K562 (cell line): Measurements from ENCODE around the gene NAA40. TPM values are rescaled to one million over a fixed set of nuclear protein-coding genes. Genes with fewer than 3 reads are reported as not detected.

Experiments used
- CTBP1 ChIP-seq: fragments of 450-650 bp; IDR thresholded peaks from 2 replicates; pipeline ENCODE4 v1.6.1; 2016; ENCODE audit warnings: borderline replicate concordance
- ETS1 ChIP-seq: conservative IDR thresholded peaks from 2 replicates; pipeline ENCODE4 v1.6.1; 2011; ENCODE audit warnings: low read depth, mild to moderate bottlenecking, low read length; ENCODE audit not compliant: control insufficient read depth
- HDAC1 ChIP-seq, 2 experiments: fragments of 450-650 bp; IDR thresholded peaks; 2 replicates each; pipeline ENCODE4 v1.6.1; 2016 to 2017; ENCODE audit warnings: inconsistent platforms in 1 of 2, mild to moderate bottlenecking in 1 of 2, moderate library complexity in 1 of 2
- KDM5B ChIP-seq: fragments of 200-600 bp; sonication (generic); IDR thresholded peaks from 2 replicates; pipeline ENCODE4 v1.6.1; 2012; ENCODE audit warnings: low read depth, mild to moderate bottlenecking, moderate library complexity, low read length, control low read depth, inconsistent platforms; ENCODE audit not compliant: insufficient replicate concordance
- KLF16 ChIP-seq: IDR thresholded peaks from 2 replicates; pipeline ENCODE4 v1.6.1; 2016; ENCODE audit warnings: antibody characterized with exemption
- MCM3 ChIP-seq: fragments of 450-650 bp; IDR thresholded peaks from 2 replicates; pipeline ENCODE4 v1.6.1; 2016
- MTA2 ChIP-seq: fragments of 450-650 bp; IDR thresholded peaks from 2 replicates; pipeline ENCODE4 v1.6.1; 2016; ENCODE audit warnings: low read depth
- NFRKB ChIP-seq: fragments of 450-650 bp; IDR thresholded peaks from 2 replicates; pipeline ENCODE4 v1.6.1; 2016; ENCODE audit warnings: low read depth
- PHF21A ChIP-seq: fragments of 450-650 bp; IDR thresholded peaks from 2 replicates; pipeline ENCODE4 v1.6.1; 2017; ENCODE audit warnings: low read depth, borderline replicate concordance
- POLR2AphosphoS5 ChIP-seq: IDR thresholded peaks from 2 replicates; pipeline ENCODE4 v1.6.1; 2011; ENCODE audit warnings: mild to moderate bottlenecking, low read depth, low read length, moderate library complexity; ENCODE audit not compliant: control insufficient read depth, insufficient read depth
- RFX1 ChIP-seq: fragments of 450-650 bp; IDR thresholded peaks from 2 replicates; pipeline ENCODE4 v1.6.1; 2016; ENCODE audit warnings: mild to moderate bottlenecking, moderate library complexity
- SNIP1 ChIP-seq: fragments of 450-650 bp; IDR thresholded peaks from 2 replicates; pipeline ENCODE4 v1.7.1; 2017; ENCODE audit warnings: low read depth, mild to moderate bottlenecking
- SNRNP70 ChIP-seq: fragments of 200-400 bp; formaldehyde crosslinking; optimal IDR thresholded peaks from 2 replicates; pipeline ENCODE3; 2017; ENCODE audit warnings: low read depth, low read length
- SRF ChIP-seq, 2 experiments: fragments of 250-450, 450-650 bp in 1 of 2; sonication (Bioruptor Pico) in 1 of 2; sonication (generic) in 1 of 2; formaldehyde crosslinking; IDR thresholded peaks; 2 replicates each; pipeline versions ENCODE4 v1.5.0 to v1.5.1; 2020 to 2022; ENCODE audit warnings: mild to moderate bottlenecking in 1 of 2, missing genetic modification reagents in 1 of 2
- SRSF7 ChIP-seq: fragments of 200-400 bp; formaldehyde crosslinking; optimal IDR thresholded peaks from 2 replicates; pipeline ENCODE3; 2017; ENCODE audit warnings: mild to moderate bottlenecking, low read depth, low read length
- TSC22D4 ChIP-seq: fragments of 450-650 bp; IDR thresholded peaks from 2 replicates; pipeline ENCODE4 v1.6.1; 2016; ENCODE audit warnings: missing genetic modification characterization, missing biosample characterization, control low read depth
- YBX1 ChIP-seq: fragments of 450-650 bp; IDR thresholded peaks from 2 replicates; pipeline ENCODE4 v1.7.1; 2016; ENCODE audit warnings: mild to moderate bottlenecking
- ZC3H11A ChIP-seq: IDR thresholded peaks from 2 replicates; pipeline ENCODE4 v1.6.1; 2012; ENCODE audit warnings: low read depth, low read length, improper control_type of control experiment
- ZNF175 ChIP-seq: fragments of 200-800 bp; sonication (Bioruptor generic); IDR thresholded peaks from 2 replicates; pipeline ENCODE4 v1.6.1; 2016; ENCODE audit warnings: low read depth, mild to moderate bottlenecking, missing genetic modification characterization, missing compliant biosample characterization
- ZNF217 ChIP-seq: sonication (generic); formaldehyde crosslinking; IDR thresholded peaks from 2 replicates; pipeline ENCODE4 v1.8.0; 2022; ENCODE audit warnings: mild to moderate bottlenecking, missing genetic modification reagents
- ZNF239 ChIP-seq: fragments of 250-450 bp; sonication (Bioruptor Pico); IDR thresholded peaks from 2 replicates; pipeline ENCODE4 v1.4.0; 2020; ENCODE audit warnings: mild to moderate bottlenecking
- ZNF445 ChIP-seq: fragments of 250-450 bp; sonication (Bioruptor Pico); IDR thresholded peaks from 2 replicates; pipeline ENCODE4 v1.4.0; 2020; ENCODE audit warnings: low read depth, mild to moderate bottlenecking, moderate library complexity
- polyA plus RNA-seq, 8 experiments: library from polyadenylated mRNA; depleted of rRNA in 4 of 8; stranded (reverse) in 5 of 8; unstranded in 3 of 8; fragments of >200 nt; fragmentation: Nextera tagmentation in 2 of 8; fragmentation: Illumina TruSeq in 1 of 8; extraction: Ambion mirVana in 2 of 8; extraction: Trizol in 1 of 8; gene quantifications; 2 replicates each; pipeline versions ENCODE4 v1.2.1 to v1.2.3, GENCODE V29; 2011 to 2014; ENCODE audit warnings: inconsistent platforms in 1 of 8, missing spikeins in 1 of 8
- total RNA-seq, 7 experiments: library from RNA; depleted of rRNA in 6 of 7; stranded (reverse); fragments of >200 nt in 6 of 7; fragmentation: Illumina TruSeq in 2 of 7; extraction: Trizol in 2 of 7; gene quantifications; 2 replicates each; pipeline versions ENCODE4 v1.2.1 to v1.2.3, GENCODE V29; 2011 to 2021; ENCODE audit warnings: low replicate concordance in 1 of 7
- TF ChIP-seq, protein P1 (sequence below), 2 experiments: fragments of 150-350 bp in 1 of 2; IDR thresholded peaks; 2 replicates each; pipeline ENCODE4 v1.6.1; 2012 to 2016; ENCODE audit warnings: low read depth in 2 of 2, low read length in 2 of 2, mild to moderate bottlenecking in 1 of 2, moderate library complexity in 1 of 2
- TF ChIP-seq, protein P2 (sequence below): IDR thresholded peaks from 2 replicates; pipeline ENCODE4 v1.6.1; 2011; ENCODE audit not compliant: insufficient read length; ENCODE audit errors: extremely low read depth

NAA40 gene
- total and polyA plus RNA-seq, 9 of the 15 experiments (the other 6 are each of a cell fraction or from before 2014, with no cell fraction given) = 6.2 to 39.0 (median 23.1) TPM

DNA sequence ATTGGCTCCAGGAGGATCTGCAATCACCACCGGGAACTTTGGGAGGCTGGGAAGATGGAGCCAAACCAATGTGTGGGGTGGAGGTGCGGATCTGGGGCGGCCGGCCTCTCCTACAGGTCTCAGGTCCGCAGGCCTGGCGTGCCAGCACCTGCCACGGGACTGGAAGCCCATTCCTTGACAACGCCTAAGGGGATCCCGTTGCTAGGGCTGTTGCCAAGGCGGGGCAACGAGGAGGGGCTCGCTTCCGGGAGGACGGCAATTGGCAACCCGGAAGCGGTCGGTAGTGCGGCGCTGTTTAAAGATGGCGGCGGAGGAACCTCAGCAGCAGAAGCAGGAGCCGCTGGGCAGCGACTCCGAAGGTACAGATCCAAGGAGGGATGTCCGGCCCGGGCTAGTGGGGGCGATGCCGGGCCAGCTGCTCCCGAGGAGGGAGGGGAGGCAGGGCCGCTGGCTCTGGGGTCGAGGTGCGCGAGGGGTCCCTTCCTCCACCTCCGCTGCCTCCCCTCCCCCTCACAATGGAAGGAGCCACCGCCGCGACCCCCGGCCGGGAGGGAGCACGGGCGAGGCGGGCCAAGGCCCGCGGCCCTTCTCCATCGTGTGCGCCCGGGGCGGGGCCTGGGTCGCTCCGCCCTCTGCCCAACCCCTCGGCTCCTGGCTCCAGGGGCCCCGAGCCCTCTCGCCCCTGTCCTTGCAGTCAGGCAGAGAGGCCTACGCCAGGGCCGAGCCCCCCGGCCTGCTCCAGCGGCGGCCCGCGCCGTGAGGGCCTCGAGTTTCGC lies 47.5 kb downstream of the NAA40 start, which contains the start of gene OTUB1 (continued):
- TF ChIP-seq, protein P1, sequence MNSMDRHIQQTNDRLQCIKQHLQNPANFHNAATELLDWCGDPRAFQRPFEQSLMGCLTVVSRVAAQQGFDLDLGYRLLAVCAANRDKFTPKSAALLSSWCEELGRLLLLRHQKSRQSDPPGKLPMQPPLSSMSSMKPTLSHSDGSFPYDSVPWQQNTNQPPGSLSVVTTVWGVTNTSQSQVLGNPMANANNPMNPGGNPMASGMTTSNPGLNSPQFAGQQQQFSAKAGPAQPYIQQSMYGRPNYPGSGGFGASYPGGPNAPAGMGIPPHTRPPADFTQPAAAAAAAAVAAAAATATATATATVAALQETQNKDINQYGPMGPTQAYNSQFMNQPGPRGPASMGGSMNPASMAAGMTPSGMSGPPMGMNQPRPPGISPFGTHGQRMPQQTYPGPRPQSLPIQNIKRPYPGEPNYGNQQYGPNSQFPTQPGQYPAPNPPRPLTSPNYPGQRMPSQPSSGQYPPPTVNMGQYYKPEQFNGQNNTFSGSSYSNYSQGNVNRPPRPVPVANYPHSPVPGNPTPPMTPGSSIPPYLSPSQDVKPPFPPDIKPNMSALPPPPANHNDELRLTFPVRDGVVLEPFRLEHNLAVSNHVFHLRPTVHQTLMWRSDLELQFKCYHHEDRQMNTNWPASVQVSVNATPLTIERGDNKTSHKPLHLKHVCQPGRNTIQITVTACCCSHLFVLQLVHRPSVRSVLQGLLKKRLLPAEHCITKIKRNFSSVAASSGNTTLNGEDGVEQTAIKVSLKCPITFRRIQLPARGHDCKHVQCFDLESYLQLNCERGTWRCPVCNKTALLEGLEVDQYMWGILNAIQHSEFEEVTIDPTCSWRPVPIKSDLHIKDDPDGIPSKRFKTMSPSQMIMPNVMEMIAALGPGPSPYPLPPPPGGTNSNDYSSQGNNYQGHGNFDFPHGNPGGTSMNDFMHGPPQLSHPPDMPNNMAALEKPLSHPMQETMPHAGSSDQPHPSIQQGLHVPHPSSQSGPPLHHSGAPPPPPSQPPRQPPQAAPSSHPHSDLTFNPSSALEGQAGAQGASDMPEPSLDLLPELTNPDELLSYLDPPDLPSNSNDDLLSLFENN (IDR thresholded peaks at IDR 0.05; ENCODE audit: low read depth in 2 of 2, low read length in 2 of 2) = peak in 1 of 2 experiments; percentile 41; a peak in 1 of 4 replicates
- TF ChIP-seq SNIP1 (no peak), SNRNP70 (no peak), SRF (CRISPR knock-in tag; IDR thresholded peaks at IDR 0.05) (peak in 1 of 2 experiments; percentile 25; a peak in 1 of 4 replicates), RFX1 (peak; percentile 99), NFRKB (peak; percentile 93), ZC3H11A (no peak), POLR2AphosphoS5 (peak; percentile 74; the same call in 1 of the 2 replicates), TSC22D4 (no peak), ZNF445 (no peak), YBX1 (no peak), KLF16 (no peak), PHF21A (no peak), MCM3 (no peak), ZNF217 (CRISPR knock-in tag) (no peak), ETS1 (0 out of 2 replicates have a peak, but pooled peaks have one; percentile 49), KDM5B (peak; percentile 78), CTBP1 (peak; percentile 52), MTA2 (0 out of 2 replicates have a peak, but pooled peaks have one; percentile 21), HDAC1 (IDR thresholded peaks at IDR 0.05) (peak in 1 of 2 experiments; percentile 68; a peak in 1 of 4 replicates), ZNF239 (no peak), ZNF175 (CRISPR knock-in tag) (no peak), SRSF7 (peak; percentile 81)
- TF ChIP-seq, protein P2, sequence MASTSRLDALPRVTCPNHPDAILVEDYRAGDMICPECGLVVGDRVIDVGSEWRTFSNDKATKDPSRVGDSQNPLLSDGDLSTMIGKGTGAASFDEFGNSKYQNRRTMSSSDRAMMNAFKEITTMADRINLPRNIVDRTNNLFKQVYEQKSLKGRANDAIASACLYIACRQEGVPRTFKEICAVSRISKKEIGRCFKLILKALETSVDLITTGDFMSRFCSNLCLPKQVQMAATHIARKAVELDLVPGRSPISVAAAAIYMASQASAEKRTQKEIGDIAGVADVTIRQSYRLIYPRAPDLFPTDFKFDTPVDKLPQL = no peak
